Activated CD4-positive, alpha-beta T cell treated with anti-CD3 and anti-CD28 coated beads, Interleukin-2, amount 10 ng/mL, durations not matched to agents 7 days and 5 days (primary cell): ENCODE data around the gene KCNIP4. TPM values are rescaled to one million over a fixed set of nuclear protein-coding genes. Genes with fewer than 3 reads are reported as not detected.
"Not testable (repeated sequence)": the region's sequence is repeated elsewhere in the genome, so short reads cannot be mapped to it uniquely, and the experiment has no call there.

Experiments used
- CTCF ChIA-PET: fragments of 350-600 bp; sonication (Branson Sonifier 250); formaldehyde crosslinking; loops from one replicate; lab custom pipeline; 2021; ENCODE audit warnings: antibody characterized with exemption; lab: Charles Lee
- POLR2A ChIA-PET: fragments of 350-600 bp; sonication (Branson Sonifier 250); formaldehyde crosslinking; loops from one replicate; lab custom pipeline; 2021; ENCODE audit warnings: antibody characterized with exemption; lab: Charles Lee
- DNase-seq: peaks from one replicate; pipeline ENCODE4 v3.0.0-alpha.2; 2020
- H3K27ac Mint-ChIP-seq: one replicate; pipeline ENCODE4 v1.8.0; 2021; ENCODE audit warnings: mild to moderate bottlenecking, moderate library complexity, mixed read lengths
- H3K27me3 Mint-ChIP-seq: one replicate; pipeline ENCODE4 v1.8.0; 2021; ENCODE audit warnings: mixed read lengths
- H3K36me3 Mint-ChIP-seq: one replicate; pipeline ENCODE4 v1.8.0; 2021; ENCODE audit warnings: low read depth, mixed read lengths
- H3K4me1 Mint-ChIP-seq: one replicate; pipeline ENCODE4 v1.8.0; 2021; ENCODE audit warnings: mixed read lengths
- H3K4me3 Mint-ChIP-seq: one replicate; pipeline ENCODE4 v1.8.0; 2021; ENCODE audit warnings: mild to moderate bottlenecking, moderate library complexity, mixed read lengths
- H3K9me3 Mint-ChIP-seq: one replicate; pipeline ENCODE4 v1.8.0; 2021; ENCODE audit warnings: mixed read lengths
- total RNA-seq, 2 experiments: library from RNA; stranded (reverse); gene quantifications; one replicate each; pipeline ENCODE4 v1.2.3, GENCODE V29; 2021

KCNIP4 gene
- total RNA-seq, 2 experiments from 2014 or later: not detected

DNA sequence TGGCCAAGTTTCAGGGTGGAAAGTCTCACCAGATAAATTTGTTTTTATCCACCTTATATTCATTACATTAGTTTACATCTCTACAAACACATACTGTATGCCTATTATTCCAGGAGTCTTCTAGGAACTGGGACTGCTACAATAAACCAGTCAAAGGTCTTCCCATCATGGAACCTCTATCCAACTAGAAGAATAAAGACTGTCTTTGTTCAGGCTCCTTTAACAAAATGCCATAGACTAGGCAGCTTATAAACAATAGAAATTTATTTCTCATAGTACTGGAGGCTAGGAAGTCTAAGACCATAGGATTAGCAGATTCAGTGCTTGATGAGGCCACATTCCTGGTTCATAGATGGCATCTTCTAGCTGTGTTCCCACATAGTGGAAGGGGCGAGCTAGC is 1186.7 kb downstream of the KCNIP4 start:
- DNase-seq: no peak
- Mint-ChIP-seq H3K27me3 (no peaks in the 10 kb centered on the region), H3K4me3 (no peak overlapping the region), H3K9me3 (no peaks in the 10 kb centered on the region), H3K36me3 (no peaks in the 10 kb centered on the region), H3K27ac (no peak overlapping the region), H3K4me1 (no peaks in the 10 kb centered on the region)
- ChIA-PET CTCF (no interaction called here), POLR2A (no interaction called here)

DNA sequence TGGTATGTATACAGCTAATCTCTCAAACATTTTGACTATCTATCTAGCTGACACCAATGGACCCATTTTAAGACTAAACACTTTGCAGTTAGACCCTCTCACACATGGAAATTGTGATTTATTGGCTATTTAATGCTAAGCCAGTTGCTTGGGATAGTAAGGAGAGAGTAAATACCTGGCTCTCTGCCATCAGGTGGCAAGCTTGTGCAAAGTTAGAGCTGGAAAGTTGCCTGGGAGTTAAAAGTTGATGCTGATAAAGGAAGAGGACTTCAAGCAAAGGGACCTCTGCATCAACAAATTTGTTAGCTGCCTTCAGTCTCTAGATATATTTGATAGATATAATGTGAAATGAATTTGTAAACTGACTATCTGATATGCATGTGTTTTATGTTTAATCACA is 1187.2 kb downstream of the KCNIP4 start:
- Mint-ChIP-seq H3K9me3 (no peaks in the 10 kb centered on the region), H3K4me3 (no peak overlapping the region), H3K27ac (no peak overlapping the region), H3K36me3 (no peaks in the 10 kb centered on the region), H3K27me3 (no peaks in the 10 kb centered on the region), H3K4me1 (no peaks in the 10 kb centered on the region)
- no peak for DNase-seq
- POLR2A ChIA-PET: no interaction called here
- CTCF ChIA-PET: no interaction called here

GRCh38 chr4:20760053-20760452 is 1188.5 kb downstream of the KCNIP4 start:
- no peak for DNase-seq
- ChIA-PET POLR2A (no interaction called here), CTCF (no interaction called here)
- no peak overlapping the region for H3K27ac Mint-ChIP-seq
- H3K4me1 Mint-ChIP-seq: no peaks in the 10 kb centered on the region
- no peak overlapping the region for H3K4me3 Mint-ChIP-seq
- H3K9me3 Mint-ChIP-seq: no peaks in the 10 kb centered on the region
- H3K36me3 Mint-ChIP-seq: no peaks in the 10 kb centered on the region
- H3K27me3 Mint-ChIP-seq: no peaks in the 10 kb centered on the region

- no peaks in the 10 kb centered on the region for H3K27me3 Mint-ChIP-seq
- no peaks in the 10 kb centered on the region for H3K9me3 Mint-ChIP-seq
Observed at GRCh38 chr4:20754036-20754435, 1194.5 kb downstream of the KCNIP4 start.

DNA sequence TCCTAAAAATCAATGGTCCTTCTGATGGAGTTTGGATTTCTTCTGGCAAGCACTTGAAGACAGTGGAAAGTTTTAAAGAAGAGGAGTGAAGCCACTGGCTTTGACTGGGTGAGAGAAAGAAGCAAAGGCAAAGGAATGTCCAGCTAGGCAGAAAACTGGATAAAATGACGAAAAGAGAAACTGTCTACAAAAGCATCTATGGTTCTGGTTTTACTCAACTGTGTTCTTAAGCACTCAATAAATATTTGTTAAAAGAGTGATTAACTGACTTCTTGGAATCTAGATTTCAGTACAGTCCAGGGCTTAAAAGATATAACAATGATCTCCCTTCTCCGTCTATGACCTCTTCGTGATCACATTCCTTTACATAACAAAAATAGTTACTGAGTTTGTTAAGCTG is 1195.9 kb downstream of the KCNIP4 start:
- no peaks in the 10 kb centered on the region for H3K9me3 Mint-ChIP-seq
- no peak overlapping the region for H3K27ac Mint-ChIP-seq
- no peak for DNase-seq
- peaks cover 2% of the 10 kb centered on the region for H3K36me3 Mint-ChIP-seq
- CTCF ChIA-PET: no interaction called here
- no peak overlapping the region for H3K4me3 Mint-ChIP-seq
- POLR2A ChIA-PET: no interaction called here
- H3K27me3 Mint-ChIP-seq: no peaks in the 10 kb centered on the region
- H3K4me1 Mint-ChIP-seq: no peaks in the 10 kb centered on the region

More at GRCh38 chr4:20754036-20754435, 1194.5 kb downstream of the KCNIP4 start:
- no peak overlapping the region for H3K4me3 Mint-ChIP-seq
- peaks cover 2% of the 10 kb centered on the region for H3K36me3 Mint-ChIP-seq
- CTCF ChIA-PET: no interaction called here
- no peak for DNase-seq
- no peaks in the 10 kb centered on the region for H3K4me1 Mint-ChIP-seq
- H3K27ac Mint-ChIP-seq: no peak overlapping the region
- POLR2A ChIA-PET: no interaction called here

DNA sequence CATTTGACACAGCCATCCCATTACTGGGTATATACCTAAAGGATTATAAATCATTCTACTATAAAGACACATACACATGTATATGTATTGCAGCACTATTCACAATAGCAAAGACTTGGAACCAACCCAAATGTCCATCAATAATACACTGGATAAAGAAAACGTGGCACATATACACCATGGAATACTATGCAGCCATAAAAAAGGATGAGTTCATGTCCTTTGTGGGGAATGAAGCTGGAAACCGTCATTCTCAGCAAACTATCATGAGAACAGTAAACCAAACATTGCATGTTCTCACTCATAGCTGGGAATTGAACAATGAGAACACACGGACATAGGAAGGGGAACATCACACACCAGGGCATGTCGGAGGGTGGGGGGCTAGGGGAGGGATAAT is 1202.6 kb downstream of the KCNIP4 start:
- H3K4me1 Mint-ChIP-seq, H3K27ac Mint-ChIP-seq, H3K9me3 Mint-ChIP-seq, H3K4me3 Mint-ChIP-seq, CTCF ChIA-PET, DNase-seq, H3K27me3 Mint-ChIP-seq, POLR2A ChIA-PET, H3K36me3 Mint-ChIP-seq: not testable (repeated sequence)

DNA sequence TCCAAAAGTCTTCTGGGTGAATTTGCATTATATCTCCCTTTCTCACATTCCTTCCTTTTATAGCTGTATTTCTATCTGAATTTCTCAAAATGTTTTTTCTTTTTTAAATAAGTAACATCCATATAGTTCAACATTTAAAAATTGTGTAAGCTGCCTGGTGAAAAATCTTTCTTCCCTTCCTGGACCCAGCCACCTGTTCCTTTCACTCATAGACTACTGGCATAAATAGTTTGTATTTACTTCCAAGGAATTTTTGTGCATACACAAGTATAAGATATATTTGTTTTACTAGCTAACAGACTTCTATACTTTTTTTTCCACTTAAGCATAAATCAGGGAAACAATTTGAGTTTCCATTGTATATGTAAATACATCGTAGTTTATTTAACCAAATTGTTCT is 1212.6 kb downstream of the KCNIP4 start:
- CTCF ChIA-PET: no interaction called here
- POLR2A ChIA-PET: no interaction called here
- no peak overlapping the region for H3K4me3 Mint-ChIP-seq
- peaks cover 24% of the 10 kb centered on the region for H3K36me3 Mint-ChIP-seq
- DNase-seq: no peak
- H3K9me3 Mint-ChIP-seq: peaks cover 21% of the 10 kb centered on the region
- H3K27me3 Mint-ChIP-seq: no peaks in the 10 kb centered on the region
- H3K27ac Mint-ChIP-seq: no peak overlapping the region
- H3K4me1 Mint-ChIP-seq: no peaks in the 10 kb centered on the region

DNA sequence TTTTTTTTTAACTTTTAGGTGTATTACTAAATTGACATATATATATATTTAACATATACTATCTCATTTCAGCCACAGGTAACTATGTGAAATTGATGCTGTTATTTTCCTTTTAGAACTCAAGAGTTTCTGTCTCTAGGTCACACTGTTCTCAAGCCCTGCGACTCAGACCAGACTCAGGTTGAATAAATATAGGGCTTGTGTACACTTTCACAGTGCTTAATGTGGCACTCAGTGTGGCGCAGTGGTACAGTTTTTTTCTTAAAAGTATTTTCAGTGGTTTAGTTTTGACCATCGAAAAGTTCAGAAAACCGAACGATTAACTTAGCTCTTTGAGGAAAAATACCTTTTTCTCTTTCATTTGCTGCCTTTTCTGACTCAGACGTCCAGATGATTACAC is 1223.7 kb downstream of the KCNIP4 start:
- POLR2A ChIA-PET: no interaction called here
- DNase-seq: no peak
- Mint-ChIP-seq H3K36me3 (peaks cover 47% of the 10 kb centered on the region), H3K27ac (no peak overlapping the region), H3K9me3 (peaks cover 7% of the 10 kb centered on the region), H3K4me3 (no peak overlapping the region), H3K4me1 (no peaks in the 10 kb centered on the region), H3K27me3 (no peaks in the 10 kb centered on the region)
- CTCF ChIA-PET: no interaction called here

DNA sequence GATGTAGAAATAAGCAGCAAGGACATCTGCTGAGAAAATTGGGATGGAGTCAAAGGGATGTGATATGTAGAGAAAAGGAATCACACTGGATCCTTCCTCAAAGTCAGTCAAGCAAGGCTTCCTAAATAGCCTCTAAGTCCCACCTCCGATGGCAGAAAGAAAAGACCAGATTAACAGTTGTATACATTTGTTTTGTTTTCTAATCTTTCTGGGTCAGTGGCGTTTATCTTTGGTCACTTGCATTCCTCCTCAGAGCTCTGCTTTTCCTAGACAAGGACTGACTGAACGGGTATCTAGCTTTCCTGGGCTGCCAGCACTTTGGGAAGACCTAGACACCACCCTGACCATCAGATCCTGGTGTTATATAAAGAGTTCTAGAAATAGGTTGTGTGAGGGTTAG is 1225.1 kb downstream of the KCNIP4 start:
- Mint-ChIP-seq H3K4me3 (no peak overlapping the region), H3K9me3 (peaks cover 7% of the 10 kb centered on the region), H3K36me3 (peaks cover 54% of the 10 kb centered on the region), H3K4me1 (no peaks in the 10 kb centered on the region), H3K27me3 (no peaks in the 10 kb centered on the region), H3K27ac (no peak overlapping the region)
- DNase-seq: no peak
- ChIA-PET POLR2A (no interaction called here), CTCF (no interaction called here)

DNA sequence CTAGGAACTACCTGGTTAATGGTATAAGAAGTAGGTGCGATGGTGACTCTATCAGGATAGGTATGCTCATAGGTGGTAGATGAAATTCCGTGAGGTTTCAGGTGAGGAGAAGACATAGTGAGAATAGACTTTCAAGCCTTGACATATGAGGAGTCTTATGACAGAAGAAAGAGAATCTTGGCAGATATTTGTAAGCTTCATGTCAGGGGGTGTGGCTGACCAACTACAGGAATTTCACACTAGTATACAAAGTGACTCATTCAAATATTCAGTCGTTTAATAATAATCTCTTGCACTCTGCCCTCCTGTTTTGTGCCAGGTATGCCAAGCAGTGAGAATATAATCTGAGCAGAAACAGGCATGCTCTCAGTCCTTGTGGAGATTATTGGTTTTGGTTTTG is 1225.6 kb downstream of the KCNIP4 start:
- DNase-seq: no peak
- H3K36me3 Mint-ChIP-seq: peaks cover 58% of the 10 kb centered on the region
- H3K4me3 Mint-ChIP-seq: no peak overlapping the region
- peaks cover 7% of the 10 kb centered on the region for H3K9me3 Mint-ChIP-seq
- H3K4me1 Mint-ChIP-seq: no peaks in the 10 kb centered on the region
- CTCF ChIA-PET: no interaction called here
- no peaks in the 10 kb centered on the region for H3K27me3 Mint-ChIP-seq
- POLR2A ChIA-PET: no interaction called here
- no peak overlapping the region for H3K27ac Mint-ChIP-seq

DNA sequence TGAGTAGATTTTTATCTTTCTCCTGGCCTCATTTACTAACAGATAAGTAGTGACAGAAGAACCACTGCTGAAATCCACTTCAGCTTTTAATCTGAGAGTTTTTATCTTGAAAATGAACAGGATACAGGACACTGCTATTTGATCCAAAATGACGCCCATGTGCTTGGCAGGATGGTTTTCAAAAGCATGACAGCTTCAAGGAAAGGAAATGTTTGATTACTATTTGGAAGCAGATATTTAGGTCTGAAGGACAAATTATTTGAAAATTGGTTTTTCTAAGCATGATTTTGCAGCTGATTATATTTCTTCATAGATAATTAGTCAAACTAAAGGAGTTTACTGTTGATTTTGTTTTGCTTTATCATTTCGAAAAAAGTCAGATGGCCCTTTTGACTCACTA is 1237.2 kb downstream of the KCNIP4 start:
- DNase-seq: no peak
- H3K36me3 Mint-ChIP-seq: peaks cover 29% of the 10 kb centered on the region
- H3K27me3 Mint-ChIP-seq: no peaks in the 10 kb centered on the region
- H3K9me3 Mint-ChIP-seq: peaks cover 3% of the 10 kb centered on the region
- POLR2A ChIA-PET: no interaction called here
- no peak overlapping the region for H3K27ac Mint-ChIP-seq
- no peaks in the 10 kb centered on the region for H3K4me1 Mint-ChIP-seq
- CTCF ChIA-PET: interaction anchor here (0.8 kb wide), 1 partner anchor 12 kb away, joined by 3 read pairs; no protein-coding TSS in a partner anchor
- H3K4me3 Mint-ChIP-seq: no peak overlapping the region

GRCh38 chr4:20700007-20700761 is 1248.4 kb downstream of the KCNIP4 start, which contains the start of gene PACRGL:
Gene PACRGL (plus strand): TSS chr4:20700458. CDS start chr4:20704482, 4,024 bp downstream.
- H3K36me3 Mint-ChIP-seq: no peaks in the 10 kb centered on the region
- peak; percentile 94 for DNase-seq
- no peaks in the 10 kb centered on the region for H3K27me3 Mint-ChIP-seq
- H3K9me3 Mint-ChIP-seq: no peaks in the 10 kb centered on the region
- POLR2A ChIA-PET: no interaction called here
- CTCF ChIA-PET: interaction anchor here (0.8 to 1.7 kb wide), 2 partner anchors 11 to 12 kb away, joined by 3 to 6 read pairs; no protein-coding TSS in a partner anchor
- H3K4me1 Mint-ChIP-seq: peaks cover 33% of the 10 kb centered on the region
- H3K4me3 Mint-ChIP-seq: peak within 1 kb of the TSS; percentile 92
- peak within 1 kb of the TSS; percentile 92 for H3K27ac Mint-ChIP-seq

- no peak for DNase-seq
- ChIA-PET POLR2A (no interaction called here), CTCF (interaction anchor here (0.6 to 1.7 kb wide), 2 partner anchors 11 to 13 kb away, joined by 3 to 6 read pairs; no protein-coding TSS in a partner anchor)
- Mint-ChIP-seq H3K36me3 (no peaks in the 10 kb centered on the region), H3K9me3 (no peaks in the 10 kb centered on the region), H3K4me3 (peak overlapping the region; percentile 14), H3K4me1 (peaks cover 33% of the 10 kb centered on the region), H3K27me3 (no peaks in the 10 kb centered on the region), H3K27ac (no peak overlapping the region)
Observed at GRCh38 chr4:20698820-20699219, 1249.8 kb downstream of the KCNIP4 start.
